C4-2B (cell line): ENCODE results near the gene TMEM120A.
"Not testable (repeated sequence)": the region's sequence is repeated elsewhere in the genome, so short reads cannot be mapped to it uniquely, and the experiment has no call there.

Source experiments
- H3K27ac ChIP-seq: fragments of 450-650 bp; 2 replicates; pipeline ENCODE4 v1.5.1; 2017
- CTCF ChIP-seq: fragments of 450-650 bp; conservative IDR thresholded peaks from 2 replicates; pipeline ENCODE4 v1.5.1; 2017; ENCODE audit warnings: mild to moderate bottlenecking
- ZFX ChIP-seq: fragments of 450-650 bp; IDR thresholded peaks from 2 replicates; pipeline ENCODE4 v1.6.1; 2017

TMEM120A gene

GRCh38 chr7:76016191-76016947 is 22.0 kb upstream of the TMEM120A start:
- no peak overlapping the region for H3K27ac ChIP-seq
- TF ChIP-seq ZFX, result no peak
- TF ChIP-seq CTCF, result no peak

GRCh38 chr7:76011442-76011861 is 17.1 kb upstream of the TMEM120A start:
- no peak overlapping the region for H3K27ac ChIP-seq
- TF ChIP-seq CTCF, result no peak
- TF ChIP-seq ZFX, result no peak

- H3K27ac ChIP-seq, result no peak overlapping the region
- no peak for TF ChIP-seq CTCF
- no peak for TF ChIP-seq ZFX
Measured at GRCh38 chr7:76009672-76010600, 15.5 kb upstream of the TMEM120A start.

- no peak overlapping the region for H3K27ac ChIP-seq
- TF ChIP-seq CTCF, result no peak
- TF ChIP-seq ZFX, result no peak
Measured at GRCh38 chr7:76008156-76008687, 13.8 kb upstream of the TMEM120A start.

GRCh38 chr7:76005004-76005403 is 10.6 kb upstream of the TMEM120A start:
- H3K27ac ChIP-seq, result not testable (repeated sequence)

GRCh38 chr7:76003351-76003750 is 9.0 kb upstream of the TMEM120A start:
- no peak for TF ChIP-seq CTCF
- TF ChIP-seq ZFX, result no peak
- H3K27ac ChIP-seq, result no peak overlapping the region

GRCh38 chr7:76002822-76003221 is 8.4 kb upstream of the TMEM120A start:
- TF ChIP-seq ZFX (no peak), CTCF (no peak)
- no peak overlapping the region for H3K27ac ChIP-seq
